NCI-H1105 treated with DMSO at 0.1 percent for 48 hours (cell line): Measurements from ENCODE around the gene PPP1R7.

Experiments used
- DNase-seq: peaks from one replicate; lab custom pipeline; 2025; lab: John Stamatoyannopoulos, UW

PPP1R7 gene

DNA sequence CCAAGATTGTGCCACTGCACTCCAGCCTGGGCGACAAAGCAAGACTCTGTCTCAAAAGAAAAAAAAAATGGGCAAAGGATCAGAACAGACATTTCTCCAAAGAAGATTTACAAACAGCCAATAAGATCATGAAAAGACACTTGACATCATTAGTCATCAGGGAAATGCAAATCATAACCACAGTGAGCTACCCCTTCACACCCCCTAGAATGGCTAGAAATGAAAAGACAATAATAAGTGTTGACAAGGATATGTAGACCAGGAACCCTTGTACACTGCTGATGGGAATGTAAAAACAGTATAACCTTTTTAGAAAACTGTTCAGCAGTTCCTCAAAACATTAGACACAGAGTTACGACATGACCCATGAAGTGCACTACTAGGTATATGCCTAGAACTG, 29.8 kb upstream of the PPP1R7 start:
- DNase-seq: no peak

DNA sequence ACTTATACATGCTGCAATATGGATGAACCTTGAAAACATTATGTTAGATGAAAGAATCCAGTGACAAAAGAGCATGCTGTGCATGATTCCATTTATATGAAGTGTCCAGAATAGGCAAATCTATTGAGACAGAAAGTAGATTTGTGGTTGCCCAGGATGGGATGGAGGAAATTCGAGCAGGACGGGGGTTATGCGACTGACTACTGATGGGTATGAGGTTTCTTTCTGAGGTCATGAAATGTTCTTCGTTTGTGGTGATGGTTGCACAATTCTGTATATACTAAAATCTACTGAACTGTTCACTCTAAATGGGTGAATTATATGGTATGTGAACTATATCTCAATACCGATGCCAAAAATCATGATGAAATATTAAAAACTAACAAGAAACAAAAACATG, 29.3 kb upstream of the PPP1R7 start:
- DNase-seq: no peak

DNA sequence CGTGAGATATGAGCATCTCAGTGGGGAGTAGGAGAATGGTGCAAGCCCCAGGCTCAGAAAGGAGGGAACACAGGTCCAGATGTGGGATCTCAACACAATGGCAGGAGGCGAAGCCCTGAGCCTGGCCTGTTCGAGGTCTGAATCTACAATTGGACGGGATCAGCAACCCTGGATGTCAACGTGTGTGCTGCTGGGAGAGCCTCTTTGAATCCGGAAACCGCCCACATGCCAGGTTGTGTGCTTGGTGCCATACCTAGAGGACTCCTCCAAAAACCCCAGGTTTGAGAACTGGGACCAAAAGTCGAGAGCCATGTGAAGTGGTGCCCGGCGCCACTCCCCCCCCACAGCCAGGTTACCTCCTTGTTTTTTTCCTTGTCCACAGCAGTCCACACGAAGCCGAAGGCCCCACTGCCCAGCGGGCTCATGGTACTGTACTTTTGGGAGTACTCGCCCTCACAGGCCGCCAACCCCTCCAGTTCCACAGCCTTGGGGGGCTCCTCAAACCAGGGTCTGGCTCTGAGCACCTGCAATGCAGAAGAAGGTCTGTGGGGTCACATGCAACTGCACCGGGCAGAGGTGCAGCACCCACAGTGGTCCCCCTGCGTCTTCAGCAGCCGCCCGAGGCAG, 27.8 kb upstream of the PPP1R7 start:
- no peak for DNase-seq

DNA sequence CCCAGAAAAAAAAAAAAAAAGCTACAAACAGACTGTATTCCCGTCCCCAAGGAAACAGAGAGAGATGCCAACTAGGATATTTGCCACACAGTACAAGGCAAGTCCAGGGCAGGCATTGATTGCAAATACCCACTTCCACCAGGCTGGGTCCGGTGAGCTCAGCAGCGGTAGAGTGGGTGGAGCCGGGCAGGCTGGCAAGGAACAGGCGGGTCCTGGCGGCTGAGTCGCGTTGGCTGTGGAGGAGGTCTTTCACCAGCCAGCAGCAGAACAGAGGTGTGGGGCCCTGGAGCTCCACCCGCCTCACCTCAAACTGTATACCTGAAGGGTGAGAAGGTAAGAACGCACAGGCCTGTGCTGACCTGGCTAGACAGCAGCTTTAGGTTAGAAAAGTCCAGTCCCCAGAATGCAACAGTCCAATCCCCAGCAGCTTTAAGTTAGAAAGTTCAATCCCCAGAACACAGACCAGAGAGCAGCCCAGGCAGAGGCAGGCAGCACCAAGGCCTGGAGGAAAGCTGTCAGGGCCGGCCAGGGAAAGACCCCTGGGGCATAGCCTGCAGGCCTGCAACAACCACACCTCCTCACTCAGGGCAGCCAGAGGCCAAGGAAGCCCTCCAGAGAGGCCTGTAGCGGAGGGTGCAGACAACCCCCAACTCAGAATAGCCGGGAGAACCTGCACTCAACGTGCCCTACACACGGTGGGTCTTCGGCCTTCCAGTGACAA, 26.3 kb upstream of the PPP1R7 start:
- no peak for DNase-seq

DNA sequence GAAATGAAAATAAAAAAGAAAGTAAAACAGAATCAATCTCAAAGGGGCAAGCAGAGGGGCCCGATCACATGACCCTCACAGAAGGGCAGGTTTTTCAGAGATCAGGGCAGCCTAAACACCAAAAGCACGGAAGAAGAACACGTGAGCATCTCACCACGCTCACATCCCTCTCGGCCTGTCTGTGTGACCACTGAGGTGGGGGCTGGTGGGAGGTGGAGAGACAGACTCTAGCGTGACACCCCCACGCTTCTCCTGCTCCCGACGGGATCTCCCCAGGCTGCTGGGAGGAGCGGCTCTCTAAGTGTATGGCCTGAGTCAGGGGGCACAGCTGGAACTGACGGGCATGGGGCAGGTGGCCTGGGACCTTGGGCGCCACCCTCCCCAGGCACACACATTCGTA, 24.6 kb upstream of the PPP1R7 start:
- no peak for DNase-seq

DNA sequence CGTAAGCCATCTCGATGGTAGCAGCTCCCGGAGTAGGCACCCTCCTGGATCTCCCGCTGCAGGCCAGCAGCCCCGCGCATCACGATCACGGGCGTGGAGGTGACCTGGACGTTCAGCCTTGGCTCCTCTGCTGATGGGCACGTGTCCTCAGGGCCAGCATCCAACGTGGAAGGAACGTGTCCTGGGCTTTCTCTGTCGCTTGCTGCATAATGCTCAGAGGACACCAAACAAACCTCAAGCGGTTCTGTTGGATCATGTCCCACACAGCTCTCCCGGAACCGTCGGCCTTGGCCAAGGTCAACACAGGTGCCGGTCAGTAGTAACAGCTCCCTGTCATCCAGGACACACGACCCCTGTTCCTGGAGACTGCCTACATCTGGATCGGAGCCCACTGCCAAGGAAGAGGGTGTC, 24.1 kb upstream of the PPP1R7 start:
- no peak for DNase-seq

DNA sequence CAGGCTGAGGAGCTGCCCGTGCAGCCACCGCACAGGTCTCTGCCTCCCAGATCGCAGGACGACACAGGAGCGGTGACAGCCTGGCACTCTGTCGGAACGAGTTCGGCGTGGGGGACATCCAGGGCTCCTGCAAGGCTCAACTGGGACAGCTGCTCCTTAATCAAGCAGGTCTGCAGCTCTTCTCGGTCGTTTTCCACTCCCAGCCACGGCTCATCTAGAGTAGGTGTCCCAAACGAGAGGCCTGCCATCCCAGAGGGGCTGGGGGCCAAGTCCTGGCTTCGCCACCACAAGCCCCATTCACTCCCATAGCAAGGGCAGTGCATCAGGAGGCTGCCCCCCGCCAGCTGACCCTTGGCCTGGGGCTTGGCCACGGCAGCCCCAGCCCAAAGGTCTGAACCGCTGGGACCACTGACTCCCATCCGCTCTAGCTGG, 23.5 kb upstream of the PPP1R7 start:
- DNase-seq: no peak

DNA sequence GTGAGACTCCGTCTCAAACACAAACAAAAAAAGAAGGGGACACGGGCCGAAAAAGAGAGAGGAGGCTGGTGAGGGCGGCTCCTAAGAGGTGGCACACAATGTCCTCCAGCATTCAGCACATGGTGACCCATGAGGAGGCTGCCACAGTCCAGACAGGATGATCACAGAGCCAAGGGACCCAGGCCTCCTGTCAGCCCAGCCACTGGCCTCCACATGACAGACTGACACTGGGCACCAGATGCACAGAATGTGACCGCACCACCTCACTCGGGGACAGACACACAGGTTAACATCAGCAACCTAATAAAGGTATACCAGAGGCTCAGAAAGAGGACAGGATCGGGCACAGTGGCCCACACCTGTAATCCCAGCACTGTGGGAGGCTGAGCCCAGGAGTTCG, 22.0 kb upstream of the PPP1R7 start:
- no peak for DNase-seq

DNA sequence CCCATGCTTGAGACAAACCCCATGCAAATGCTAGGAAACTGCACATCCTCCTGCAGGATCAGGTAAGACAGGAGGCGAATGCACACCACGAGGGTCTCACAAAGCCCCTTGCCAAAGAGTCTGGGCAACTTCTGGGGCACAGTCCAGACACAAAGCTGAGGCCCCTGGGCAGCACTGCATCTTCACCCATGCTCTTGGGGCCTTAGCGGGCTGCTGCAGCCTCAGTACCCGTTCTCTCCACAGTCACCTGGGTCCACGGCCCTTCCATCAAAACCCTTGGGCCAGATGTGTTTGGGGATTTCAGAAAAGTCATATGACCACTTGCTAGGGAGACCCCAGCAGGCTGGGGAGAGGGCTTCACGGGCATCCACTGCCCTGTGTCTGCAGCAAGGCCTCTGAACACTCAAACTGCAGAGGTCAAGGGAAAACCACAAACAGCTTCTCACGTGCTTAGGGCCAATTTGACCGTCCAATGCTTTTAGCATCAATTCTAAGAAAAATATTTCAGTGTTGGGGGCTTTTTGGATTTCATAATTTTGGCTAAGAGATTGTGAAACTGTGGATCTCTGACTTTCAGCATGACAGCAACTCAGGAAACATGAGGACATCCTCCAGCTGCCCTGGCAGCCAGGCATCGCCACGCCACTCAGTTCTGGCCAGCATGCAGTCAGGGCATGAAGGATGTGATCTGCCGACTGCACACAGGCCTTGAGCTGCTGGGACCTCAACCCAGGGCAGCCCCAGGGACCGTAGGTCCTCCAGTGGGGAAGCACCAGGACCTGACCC, 21.0 kb upstream of the PPP1R7 start:
- DNase-seq: no peak

DNA sequence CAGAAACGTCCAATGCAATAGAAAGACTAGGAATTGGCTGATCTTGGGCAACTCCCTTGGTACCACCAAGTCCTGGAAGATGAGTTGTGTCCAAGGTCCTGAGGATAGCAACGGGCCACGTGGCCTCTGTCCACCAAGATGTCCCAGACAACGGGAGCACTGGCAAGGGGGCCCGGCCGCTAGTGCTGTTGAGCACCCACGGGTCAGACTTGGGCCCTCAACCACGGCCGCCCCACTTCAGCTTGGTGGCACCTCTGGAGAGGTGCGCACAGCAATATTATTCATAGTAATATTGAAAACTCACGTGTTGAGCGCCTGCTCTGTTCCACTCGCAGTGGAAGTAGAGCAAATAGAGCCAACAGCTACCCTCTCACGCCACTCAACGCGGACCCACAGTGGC, 20.0 kb upstream of the PPP1R7 start:
- DNase-seq: no peak

DNA sequence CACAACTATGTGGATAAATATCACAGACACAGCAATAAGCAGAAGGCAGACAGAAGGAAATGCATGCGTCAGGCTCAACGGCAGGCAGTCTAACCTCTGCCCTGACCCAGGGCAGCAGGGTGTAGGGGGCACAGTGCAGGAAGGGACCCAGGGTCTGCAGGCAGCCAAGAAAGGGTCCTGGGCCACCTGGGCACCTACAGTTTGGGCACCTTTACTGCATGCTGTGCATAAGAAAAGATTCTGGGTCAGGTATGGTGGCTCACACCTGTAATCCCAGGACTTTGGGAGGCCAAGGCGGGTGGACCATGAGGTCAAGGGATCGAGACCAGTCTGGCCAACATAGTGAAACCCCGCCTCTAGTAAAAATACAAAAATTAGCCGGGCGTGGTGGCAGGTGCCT, 18.7 kb upstream of the PPP1R7 start:
- no peak for DNase-seq

DNA sequence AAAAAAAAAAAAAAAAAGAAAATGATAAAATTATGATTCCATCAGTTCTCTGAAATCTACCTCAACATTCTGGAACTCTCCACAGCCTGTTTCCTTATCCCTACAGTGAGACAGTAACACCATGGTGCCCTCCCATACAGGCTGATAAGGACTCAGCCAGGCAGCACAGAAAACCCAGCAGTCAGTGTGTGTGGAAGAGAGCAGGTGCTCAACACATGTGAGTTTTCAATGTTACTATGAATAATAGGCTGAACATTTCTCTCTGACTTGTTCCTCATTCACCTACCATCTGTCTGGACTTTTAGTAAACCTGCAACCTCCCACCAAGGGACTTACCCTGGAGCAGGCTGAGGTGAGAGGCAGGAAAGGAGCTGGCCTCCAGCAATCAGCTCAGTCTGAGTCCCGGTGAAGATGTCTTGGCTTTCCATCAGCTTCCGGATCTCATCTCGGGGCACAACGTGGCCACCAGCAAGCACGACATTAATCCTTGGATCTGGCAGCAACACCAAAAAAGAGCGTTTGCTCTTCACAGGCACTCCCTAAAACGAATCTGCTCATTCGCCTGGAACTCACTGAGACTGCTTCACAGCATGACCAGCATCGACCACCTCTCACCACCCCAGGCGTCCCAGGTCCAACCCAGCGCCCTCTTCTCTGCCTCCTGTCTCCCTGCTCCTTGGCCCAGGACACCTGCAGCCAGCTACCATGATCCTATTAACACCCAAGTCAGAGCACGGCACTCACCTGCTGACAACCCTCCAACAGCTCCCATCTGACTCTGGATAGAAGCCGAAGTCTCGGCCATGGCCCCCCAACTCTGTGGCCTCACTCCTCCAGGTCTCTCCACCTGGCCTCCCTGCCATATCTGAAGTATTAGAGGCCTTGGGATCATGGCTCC, 17.5 kb upstream of the PPP1R7 start:
- no peak for DNase-seq

DNA sequence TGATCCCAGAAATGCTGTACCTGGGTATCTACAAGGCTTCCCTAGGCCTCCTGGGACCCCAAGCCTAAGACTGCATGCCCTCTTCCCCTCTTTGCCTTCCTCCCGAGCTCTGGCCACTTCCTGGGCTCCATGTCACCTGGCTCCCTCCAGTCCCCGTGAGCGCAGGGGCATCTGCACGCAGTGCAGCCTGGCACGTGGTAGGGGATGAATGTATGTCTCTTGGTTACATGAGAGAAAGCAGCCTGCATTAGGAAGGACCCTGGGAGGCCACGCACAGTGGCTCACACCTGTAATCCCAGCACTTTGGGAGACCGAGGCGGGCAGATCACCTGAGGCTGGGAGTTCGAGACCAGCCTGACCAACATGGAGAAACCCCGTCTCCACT, 16.8 kb upstream of the PPP1R7 start:
- DNase-seq: no peak

DNA sequence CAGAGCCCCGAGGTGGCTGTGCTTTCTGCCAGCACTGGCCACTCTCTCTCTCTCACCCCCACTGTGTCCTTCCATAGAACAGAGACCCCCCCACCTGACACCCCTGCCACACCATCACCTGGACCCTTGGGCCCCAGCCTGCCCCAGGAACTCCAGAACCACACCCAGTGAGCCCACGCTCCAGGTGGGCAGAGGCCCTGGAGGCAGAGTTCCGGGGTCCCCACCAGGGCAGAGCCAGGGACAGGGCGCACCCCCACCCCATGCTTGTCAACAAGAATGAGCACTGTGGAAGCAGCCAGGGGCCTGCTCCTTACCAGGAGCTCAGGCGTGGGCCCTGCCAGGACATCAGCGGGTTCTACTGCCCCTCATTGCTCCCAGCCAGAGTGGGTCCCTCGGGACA, 15.6 kb upstream of the PPP1R7 start:
- DNase-seq: no peak

DNA sequence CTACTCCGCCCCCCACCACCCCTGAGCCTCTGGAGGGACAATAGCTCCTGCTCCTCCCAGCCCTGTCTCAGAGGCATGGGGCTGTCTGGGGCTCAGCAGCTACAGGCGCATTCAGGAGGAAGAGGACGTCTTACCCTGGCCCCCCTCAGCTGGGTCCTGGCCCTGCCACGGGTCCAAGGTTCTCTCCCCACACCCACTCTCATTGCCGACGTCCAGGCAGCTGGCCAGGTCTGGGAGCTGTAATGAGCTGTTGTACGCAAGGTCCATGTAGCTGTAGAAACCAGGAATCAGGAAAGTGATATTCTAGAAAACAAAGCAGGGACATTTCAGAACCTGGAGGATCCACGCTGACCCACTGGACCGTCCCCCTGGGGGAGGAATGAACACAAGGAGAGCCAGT, 14.5 kb upstream of the PPP1R7 start:
- no peak for DNase-seq

DNA sequence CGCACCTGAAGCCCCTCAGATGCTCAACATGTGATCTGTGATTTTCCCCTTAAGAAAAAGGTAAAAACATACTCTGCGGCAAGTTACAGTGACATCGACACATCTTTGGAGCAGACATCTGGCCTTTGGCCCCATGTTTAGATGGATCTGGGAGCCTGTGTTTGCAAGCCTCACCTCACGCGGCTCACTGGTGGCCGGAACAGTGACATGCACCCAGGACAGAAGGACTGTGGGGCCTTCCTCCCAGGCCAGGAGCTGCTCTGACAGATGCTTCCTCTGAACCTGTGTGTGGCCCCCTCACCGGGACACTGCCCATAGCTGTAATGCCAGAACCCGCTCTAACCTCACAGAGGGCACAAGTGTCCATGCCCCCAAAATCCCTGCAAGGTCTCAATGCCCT, 14.1 kb upstream of the PPP1R7 start:
- DNase-seq: no peak

DNA sequence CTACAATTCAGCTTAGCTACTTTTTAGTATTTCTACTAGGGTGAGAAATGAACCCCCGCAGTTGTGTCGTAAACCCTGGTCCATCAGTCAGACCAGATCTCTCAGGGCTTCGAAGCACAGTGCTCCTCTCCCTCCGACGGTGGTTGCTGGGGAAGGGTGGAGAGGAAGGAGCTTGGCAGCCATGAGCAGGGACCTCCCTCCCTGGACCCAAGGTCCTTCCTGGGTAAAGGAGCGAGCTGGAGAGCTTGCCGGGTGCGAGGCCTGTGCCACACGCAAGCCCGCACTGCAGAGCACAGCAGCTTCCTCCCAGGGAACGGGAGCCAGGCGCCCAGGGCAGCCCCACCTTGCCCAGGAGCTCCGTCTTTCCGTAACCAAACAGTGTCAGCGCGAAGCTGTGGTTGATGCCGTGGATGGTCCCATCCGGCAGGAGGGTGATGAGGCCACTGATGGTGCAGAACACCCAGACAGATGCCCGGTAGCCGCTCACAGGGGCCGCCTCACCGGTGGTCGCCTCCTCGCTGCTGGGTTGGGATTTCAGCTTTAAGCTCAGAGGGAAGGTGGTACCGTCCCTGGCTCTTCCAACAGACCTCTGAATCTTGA, 13.5 kb upstream of the PPP1R7 start:
- DNase-seq: no peak

DNA sequence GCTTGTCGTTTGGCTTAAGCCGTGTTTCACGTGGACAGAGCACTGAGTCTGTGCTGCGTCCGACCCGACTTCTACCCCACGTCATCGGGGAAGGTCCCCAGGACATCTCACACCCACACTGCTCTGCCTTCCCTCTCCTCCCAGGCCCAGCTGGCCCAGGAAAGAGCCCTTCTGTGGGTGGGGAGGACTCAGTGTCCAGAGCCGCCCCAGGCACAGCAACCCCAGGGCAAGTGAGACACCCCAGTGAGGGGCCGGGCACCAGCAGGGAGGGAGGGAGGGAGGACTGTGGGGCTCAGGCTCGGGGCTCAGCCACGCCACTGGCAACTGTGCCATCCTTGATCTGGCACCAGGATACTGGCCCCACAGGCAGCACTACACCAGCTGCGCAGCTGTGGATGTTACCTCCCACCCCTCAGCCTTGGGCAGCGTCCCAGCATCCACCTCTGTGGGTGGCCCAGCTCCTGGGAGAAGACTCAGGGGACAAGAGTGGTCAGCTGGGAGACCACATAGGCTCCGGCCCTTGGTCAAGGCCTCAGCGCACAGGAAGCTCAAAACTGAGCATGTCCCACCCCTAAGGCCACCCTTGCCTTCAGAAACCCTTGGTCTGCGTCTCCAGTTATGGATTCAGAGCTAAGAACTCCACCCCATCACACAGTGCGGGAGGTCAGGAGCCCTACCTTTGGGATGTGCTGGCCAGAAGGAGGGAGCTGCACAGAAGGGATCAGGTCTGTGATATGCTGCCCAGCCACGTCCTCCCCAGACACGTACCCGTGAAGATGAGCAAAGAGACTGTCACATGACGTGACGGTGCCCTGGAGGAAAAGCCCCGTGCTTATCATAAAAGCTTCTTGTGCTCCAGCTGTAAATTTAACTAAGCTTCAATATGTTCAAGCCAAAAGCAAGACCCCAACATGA, 12.7 kb upstream of the PPP1R7 start:
- DNase-seq: no peak

DNA sequence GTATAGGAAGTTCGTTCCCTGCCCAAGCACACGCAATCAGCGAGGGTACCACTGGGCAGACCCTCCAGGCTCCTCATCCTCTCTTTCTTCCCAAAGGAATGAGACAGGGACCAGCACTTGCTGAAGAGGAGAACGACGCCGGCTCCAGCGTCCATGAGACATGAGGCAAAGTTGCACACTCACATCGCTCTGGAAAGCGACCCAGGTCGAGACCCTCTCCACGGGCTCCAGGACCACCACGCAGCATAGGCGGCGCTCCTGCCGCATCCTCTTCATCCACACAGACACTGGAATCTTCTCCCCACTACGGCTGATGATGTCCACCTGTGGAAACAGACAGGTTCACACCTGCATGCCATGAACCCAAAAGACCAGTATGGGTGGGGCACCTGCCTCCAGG, 11.8 kb upstream of the PPP1R7 start:
- no peak for DNase-seq

DNA sequence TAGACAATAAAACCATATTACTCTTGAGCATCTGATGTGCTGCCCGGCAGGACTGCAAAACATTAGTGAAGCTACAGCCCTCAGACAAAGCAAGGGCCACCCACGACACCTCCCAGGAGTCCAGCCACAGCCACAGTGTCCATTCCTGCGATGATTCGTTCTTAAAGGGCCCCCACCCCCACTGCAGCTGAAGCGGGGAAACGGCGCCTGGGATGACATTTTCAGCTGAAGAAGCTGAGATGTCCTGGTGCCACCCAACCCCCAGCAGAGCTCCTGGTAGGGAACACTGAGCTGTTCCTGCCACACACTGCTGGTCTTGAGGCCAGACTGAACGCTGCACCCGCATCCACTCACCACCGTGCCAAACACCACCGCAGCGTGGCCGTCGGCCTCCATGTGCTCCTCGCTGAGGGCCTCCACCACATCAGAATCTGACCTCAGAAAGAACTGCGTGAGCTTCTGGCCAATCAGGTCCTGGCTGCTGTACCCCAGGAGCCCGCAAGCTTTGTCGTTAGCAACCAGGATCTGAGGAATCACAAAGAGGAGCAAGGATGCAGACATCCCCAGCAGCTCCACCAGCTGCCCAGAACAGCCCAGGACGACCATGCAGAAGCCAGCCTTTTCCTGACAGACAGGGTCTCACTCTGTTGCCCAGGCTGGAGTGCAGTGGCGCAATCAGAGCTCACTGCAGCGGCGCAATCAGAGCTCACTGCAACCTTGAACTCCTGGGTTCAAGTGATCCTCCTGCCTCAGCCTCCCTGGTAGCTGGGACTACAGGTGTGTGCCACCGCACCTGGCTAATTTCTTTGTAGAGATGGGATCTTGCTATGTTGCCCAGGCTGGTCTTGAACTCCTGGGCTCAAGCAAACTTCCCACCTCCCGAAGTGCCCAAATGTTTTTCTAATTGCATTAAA, 10.5 kb upstream of the PPP1R7 start:
- no peak for DNase-seq
